HEK293 (cell line): ENCODE measurements around the gene RYR2.

Source experiments
- CTCF ChIA-PET: fragments of 350-600 bp; formaldehyde crosslinking; extraction: SDS; loops from one replicate; lab custom pipeline; 2021; ENCODE audit warnings: antibody characterized with exemption; lab: Yijun Ruan, JAX
- POLR2A ChIA-PET: fragments of 300-600 bp; formaldehyde crosslinking; extraction: SDS; loops from one replicate; lab custom pipeline; 2020; ENCODE audit warnings: antibody characterized with exemption, inconsistent platforms; lab: Yijun Ruan, JAX
- H3K27ac ChIP-seq: fragments of 200-500 bp; sonication (Bioruptor generic); 2 replicates; pipeline ENCODE4 v1.5.1; 2014; ENCODE audit warnings: low read depth, low read length, control low read depth, inconsistent platforms; ENCODE audit errors: extremely low read depth
- H3K36me3 ChIP-seq, 2 experiments: fragments of 200-500 bp in 1 of 2; sonication (Bioruptor generic) in 1 of 2; 1 replicate in 1 of 2; 2 replicates in 1 of 2; pipeline ENCODE4 v1.5.1; 2014 to 2017; ENCODE audit warnings: inconsistent platforms in 2 of 2, low read length in 2 of 2; ENCODE audit not compliant: control insufficient read depth in 2 of 2, insufficient read depth in 1 of 2
- H3K4me1 ChIP-seq: fragments of 200-500 bp; sonication (Bioruptor generic); 2 replicates; pipeline ENCODE4 v1.5.1; 2014; ENCODE audit warnings: mild to moderate bottlenecking, low read length, inconsistent platforms; ENCODE audit not compliant: control insufficient read depth, insufficient read depth
- H3K4me3 ChIP-seq: 2 replicates; pipeline ENCODE4 v1.5.1; 2011; ENCODE audit warnings: low read depth, mild to moderate bottlenecking, control low read depth, low read length, moderate library complexity
- H3K9me3 ChIP-seq: fragments of 200-500 bp; sonication (Bioruptor generic); 2 replicates; pipeline ENCODE4 v1.5.1; 2014; ENCODE audit warnings: low read depth, low read length, inconsistent platforms; ENCODE audit not compliant: control insufficient read depth, insufficient read depth
- BCL11A ChIP-seq: fragments of 450-650 bp; formaldehyde crosslinking; IDR thresholded peaks from 2 replicates; pipeline ENCODE4 v1.5.1; 2016; ENCODE audit warnings: low read depth, missing biosample characterization, missing genetic modification characterization
- PRDM6 ChIP-seq: fragments of 450-650 bp; formaldehyde crosslinking; IDR thresholded peaks from 2 replicates; pipeline ENCODE4 v1.5.1; 2017; ENCODE audit warnings: missing biosample characterization, missing genetic modification characterization
- ZBTB17 ChIP-seq: fragments of 450-650 bp; formaldehyde crosslinking; IDR thresholded peaks from 2 replicates; pipeline ENCODE4 v1.5.1; 2016; ENCODE audit warnings: missing biosample characterization, missing genetic modification characterization
- ZBTB44 ChIP-seq: fragments of 450-650 bp; IDR thresholded peaks from 2 replicates; pipeline ENCODE4 v1.5.1; 2018; ENCODE audit warnings: missing biosample characterization, mild to moderate bottlenecking, missing genetic modification characterization
- ZBTB8A ChIP-seq: fragments of 450-650 bp; formaldehyde crosslinking; IDR thresholded peaks from 2 replicates; pipeline ENCODE4 v1.5.1; 2016; ENCODE audit warnings: missing biosample characterization, missing genetic modification characterization
- ZIC2 ChIP-seq: fragments of 450-650 bp; formaldehyde crosslinking; IDR thresholded peaks from 2 replicates; pipeline ENCODE4 v1.5.1; 2016; ENCODE audit warnings: missing biosample characterization, missing genetic modification characterization
- ZNF169 ChIP-seq: fragments of 450-650 bp; formaldehyde crosslinking; IDR thresholded peaks from 2 replicates; pipeline ENCODE4 v1.5.1; 2016; ENCODE audit warnings: missing biosample characterization, missing genetic modification characterization
- ZNF324 ChIP-seq: fragments of 450-650 bp; formaldehyde crosslinking; IDR thresholded peaks from 2 replicates; pipeline ENCODE4 v1.5.1; 2016; ENCODE audit warnings: missing biosample characterization, missing genetic modification characterization
- ZNF362 ChIP-seq: fragments of 450-650 bp; formaldehyde crosslinking; IDR thresholded peaks from 2 replicates; pipeline ENCODE4 v1.5.1; 2016; ENCODE audit warnings: missing biosample characterization, missing genetic modification characterization
- ZNF600 ChIP-seq: fragments of 450-650 bp; formaldehyde crosslinking; IDR thresholded peaks from 2 replicates; pipeline ENCODE4 v1.5.1; 2016; ENCODE audit warnings: missing biosample characterization, missing genetic modification characterization
- ZNF747 ChIP-seq: fragments of 450-650 bp; formaldehyde crosslinking; IDR thresholded peaks from 2 replicates; pipeline ENCODE4 v1.5.1; 2016; ENCODE audit warnings: missing biosample characterization, missing genetic modification characterization
- ZNF768 ChIP-seq: fragments of 450-650 bp; formaldehyde crosslinking; IDR thresholded peaks from 2 replicates; pipeline ENCODE4 v1.5.1; 2018; ENCODE audit warnings: missing biosample characterization, mild to moderate bottlenecking, missing genetic modification characterization

The RYR2 gene

GRCh38 chr1:237042892-237043576 lies 1.1 kb downstream of the RYR2 start (continued):
- TF ChIP-seq ZBTB8A (peak; percentile 27; the same call in 1 of the 2 replicates), BCL11A (tag by site-specific recombination) (0 out of 2 replicates have a peak, but pooled peaks have one; percentile 9), ZNF768 (tag by site-specific recombination) (no peak), ZNF324 (tag by site-specific recombination) (peak; percentile 87; the same call in 1 of the 2 replicates)

GRCh38 chr1:237043846-237044636 lies 2.1 kb downstream of the RYR2 start:
- Histone ChIP-seq H3K27ac (no peak overlapping the region), H3K9me3 (no peaks in the 10 kb centered on the region), H3K36me3 (no peaks in the 10 kb centered on the region), H3K4me3 (no peak overlapping the region), H3K4me1 (peaks cover 28% of the 10 kb centered on the region)
- CTCF ChIA-PET: interaction anchor here (1.0 to 5.6 kb wide), 5 partner anchors 10 to 518 kb away, joined by 3 to 46 read pairs (median 4); no protein-coding TSS in a partner anchor
- TF ChIP-seq ZIC2 (tag by site-specific recombination) (peak; percentile 15; the same call in 1 of the 2 replicates), ZNF747 (tag by site-specific recombination) (no peak), ZNF600 (peak; percentile 27; the same call in 1 of the 2 replicates), ZBTB44 (tag by site-specific recombination) (peak; percentile 53; the same call in 1 of the 2 replicates)
- POLR2A ChIA-PET: interaction anchor here (0.6 to 3.2 kb wide), 3 partner anchors 11 to 79 kb away, joined by 3 to 28 read pairs (median 6); no protein-coding TSS in a partner anchor

- CTCF ChIA-PET: interaction anchor here (0.5 to 5.6 kb wide), 12 partner anchors 15 to 1444 kb away, joined by 3 to 46 read pairs (median 3); no protein-coding TSS in a partner anchor
- H3K4me1 ChIP-seq: peaks cover 28% of the 10 kb centered on the region
- H3K4me3 ChIP-seq: no peak overlapping the region
- no peaks in the 10 kb centered on the region for H3K9me3 ChIP-seq
- POLR2A ChIA-PET: interaction anchor here (0.7 kb wide), 2 partner anchors 15 to 35 kb away, joined by 5 to 9 read pairs; no protein-coding TSS in a partner anchor
- H3K27ac ChIP-seq: no peak overlapping the region
- H3K36me3 ChIP-seq: no peaks in the 10 kb centered on the region
- TF ChIP-seq ZNF362 (tag by site-specific recombination) (peak; percentile 78; the same call in 1 of the 2 replicates), ZBTB17 (tag by site-specific recombination) (peak; percentile 63), ZNF169 (tag by site-specific recombination) (no peak), PRDM6 (tag by site-specific recombination) (peak; percentile 24; the same call in 1 of the 2 replicates)
Observed at GRCh38 chr1:237045278-237046016, 3.5 kb downstream of the RYR2 start.
